ENCODE data around the gene HBG2. TPM values are rescaled to one million over a fixed set of nuclear protein-coding genes. Genes with fewer than 3 reads are reported as not detected.

The HBG2 gene
- total RNA-seq, 1 experiment from 2014 or later: 8.7 TPM

- POLR2A ChIA-PET: no interaction called here
Observed at GRCh38 chr11:5235364-5236095, 19.1 kb downstream of the HBG2 start.

More at GRCh38 chr11:5235364-5236095, 19.1 kb downstream of the HBG2 start:
- Mint-ChIP-seq H3K36me3 (no peaks in the 10 kb centered on the region), H3K27me3 (ENCODE audit: low read depth) (no peaks in the 10 kb centered on the region; the same call in 1 of the 2 replicates), H3K4me1 (no peaks in the 10 kb centered on the region), H3K4me3 (no peak overlapping the region), H3K9me3 (no peaks in the 10 kb centered on the region), H3K27ac (no peak overlapping the region)
- DNase-seq (ENCODE audit: low spot score): no peak
- no peak for ATAC-seq
- TF ChIP-seq ZNF416 (CRISPR knock-in tag; IDR thresholded peaks at IDR 0.05) (no peak), PRRX2 (CRISPR knock-in tag; IDR thresholded peaks at IDR 0.05) (no peak), ZNF512 (CRISPR knock-in tag; IDR thresholded peaks at IDR 0.05; ENCODE audit: borderline replicate concordance) (no peak), ZNF232 (CRISPR knock-in tag; IDR thresholded peaks at IDR 0.05) (no peak), ZBTB43 (CRISPR knock-in tag; IDR thresholded peaks at IDR 0.05) (no peak), ESRRA (CRISPR knock-in tag; IDR thresholded peaks at IDR 0.05; ENCODE audit: borderline replicate concordance) (no peak), JUN (CRISPR knock-in tag; IDR thresholded peaks at IDR 0.05) (no peak), IRF2 (CRISPR knock-in tag; IDR thresholded peaks at IDR 0.05; ENCODE audit: borderline replicate concordance, low read depth) (no peak), ATF3 (CRISPR knock-in tag; conservative IDR thresholded peaks at IDR 0.05) (no peak), CTCF (IDR thresholded peaks at IDR 0.05) (no peak), TEAD4 (CRISPR knock-in tag; IDR thresholded peaks at IDR 0.05) (no peak), CDX4 (CRISPR knock-in tag; IDR thresholded peaks at IDR 0.05; ENCODE audit: borderline replicate concordance) (no peak), RELA (CRISPR knock-in tag; IDR thresholded peaks at IDR 0.05; ENCODE audit: borderline replicate concordance) (no peak), STAT6 (CRISPR knock-in tag; conservative IDR thresholded peaks at IDR 0.05; ENCODE audit: low read depth) (no peak), ZMAT4 (CRISPR knock-in tag; IDR thresholded peaks at IDR 0.05) (no peak), MLX (CRISPR knock-in tag; IDR thresholded peaks at IDR 0.05) (no peak), ZNF281 (CRISPR knock-in tag; IDR thresholded peaks at IDR 0.05) (no peak), NR1H2 (CRISPR knock-in tag; IDR thresholded peaks at IDR 0.05) (no peak)
- CTCF ChIA-PET: no interaction called here
